ENCODE measurements around the gene PLOD3. TPM values are rescaled to one million over a fixed set of nuclear protein-coding genes. Genes with fewer than 3 reads are reported as not detected.

The PLOD3 gene, protein sequence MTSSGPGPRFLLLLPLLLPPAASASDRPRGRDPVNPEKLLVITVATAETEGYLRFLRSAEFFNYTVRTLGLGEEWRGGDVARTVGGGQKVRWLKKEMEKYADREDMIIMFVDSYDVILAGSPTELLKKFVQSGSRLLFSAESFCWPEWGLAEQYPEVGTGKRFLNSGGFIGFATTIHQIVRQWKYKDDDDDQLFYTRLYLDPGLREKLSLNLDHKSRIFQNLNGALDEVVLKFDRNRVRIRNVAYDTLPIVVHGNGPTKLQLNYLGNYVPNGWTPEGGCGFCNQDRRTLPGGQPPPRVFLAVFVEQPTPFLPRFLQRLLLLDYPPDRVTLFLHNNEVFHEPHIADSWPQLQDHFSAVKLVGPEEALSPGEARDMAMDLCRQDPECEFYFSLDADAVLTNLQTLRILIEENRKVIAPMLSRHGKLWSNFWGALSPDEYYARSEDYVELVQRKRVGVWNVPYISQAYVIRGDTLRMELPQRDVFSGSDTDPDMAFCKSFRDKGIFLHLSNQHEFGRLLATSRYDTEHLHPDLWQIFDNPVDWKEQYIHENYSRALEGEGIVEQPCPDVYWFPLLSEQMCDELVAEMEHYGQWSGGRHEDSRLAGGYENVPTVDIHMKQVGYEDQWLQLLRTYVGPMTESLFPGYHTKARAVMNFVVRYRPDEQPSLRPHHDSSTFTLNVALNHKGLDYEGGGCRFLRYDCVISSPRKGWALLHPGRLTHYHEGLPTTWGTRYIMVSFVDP
- total RNA-seq (2022; extraction: Qiagen RNA extraction), result 68.9 to 89.2 TPM (median 82.6 TPM) in 5 replicates

DNA sequence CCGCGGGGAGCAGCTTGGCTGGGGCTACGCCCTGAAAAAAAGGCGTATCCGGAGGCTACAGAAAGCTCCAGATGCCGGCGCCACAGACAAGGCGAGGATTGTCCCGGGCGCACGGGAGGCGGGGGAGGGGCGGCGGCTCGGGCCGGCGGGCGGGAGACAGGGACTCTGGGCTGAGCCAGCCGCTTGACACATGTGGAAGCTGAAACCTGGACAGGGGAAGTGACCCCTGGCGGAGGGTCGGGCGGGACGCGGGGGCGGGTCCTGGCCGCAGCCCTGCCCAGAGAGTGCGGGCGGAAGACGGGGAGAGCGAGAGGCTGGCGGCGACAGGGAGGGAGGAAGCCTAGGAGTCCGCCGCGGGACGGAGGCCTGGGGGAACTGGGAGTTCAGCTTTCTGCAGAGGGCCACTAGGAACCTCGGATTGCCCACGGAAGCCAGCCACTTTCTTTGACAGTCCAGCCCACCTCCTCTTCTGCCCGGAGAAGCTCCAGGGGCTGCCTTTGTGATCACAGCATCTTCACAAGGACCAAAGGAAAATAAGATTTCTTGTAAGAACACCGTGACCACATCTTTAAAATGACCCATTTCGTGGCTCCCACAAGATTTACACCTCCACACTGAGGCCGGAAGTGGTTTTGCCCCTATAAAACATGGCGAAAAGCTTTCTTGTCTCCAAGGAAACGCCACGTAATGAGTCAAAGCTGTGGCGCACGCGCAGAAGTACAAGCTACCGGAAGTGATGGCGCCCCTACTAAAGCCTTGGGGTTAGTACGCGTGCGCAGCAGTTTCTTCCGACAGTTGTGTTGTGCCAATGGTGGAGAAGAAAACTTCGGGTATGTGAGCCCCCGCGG is at the start of gene PLOD3, which contains the start of gene ZNHIT1:
PLOD3 (minus strand) TSS at position 194 of the 848 bp plus-strand sequence. CDS start 307 bp downstream, outside the sequence.
ZNHIT1 (plus strand) TSS at position 778 of the 848 bp plus-strand sequence; CDS start at position 809, 31 bp downstream.

DNA sequence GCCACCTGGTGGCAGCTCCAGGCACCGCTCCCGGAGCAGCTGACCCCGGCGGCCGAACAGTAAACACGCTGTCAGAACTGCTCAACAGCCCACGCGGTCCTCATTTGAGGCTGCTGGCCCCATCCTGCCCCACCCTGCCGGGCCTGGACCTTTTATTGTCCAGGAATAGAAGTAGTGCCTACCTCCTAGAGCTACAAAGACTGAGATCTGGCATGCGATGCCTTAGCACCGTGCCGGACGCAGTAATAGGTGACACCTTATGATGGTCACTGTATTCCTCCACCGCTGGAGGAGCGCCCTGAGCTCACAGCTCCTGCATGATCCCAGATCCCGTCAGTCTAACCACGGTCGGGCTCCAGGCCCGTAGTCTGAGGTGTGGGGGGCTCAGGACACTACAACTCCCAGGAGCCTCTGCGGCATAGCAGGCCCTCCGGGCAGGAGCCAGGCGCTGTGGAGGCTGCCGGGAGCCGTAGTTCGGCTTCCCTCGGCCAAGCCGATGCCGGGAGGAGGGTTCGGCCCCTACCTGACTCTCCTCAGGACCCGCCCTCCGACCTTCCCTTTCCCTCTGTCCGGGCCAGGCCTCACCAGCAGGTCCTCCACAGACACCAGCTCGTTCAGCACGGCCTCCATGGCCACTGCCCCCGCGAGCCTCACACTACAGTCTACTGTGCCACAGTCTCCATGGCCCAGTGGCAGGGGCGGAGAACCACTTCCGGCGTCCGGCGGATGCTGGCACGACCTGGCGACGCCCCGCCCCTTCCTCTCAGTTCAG is 27.2 kb upstream of the PLOD3 start, which contains the start of gene FIS1:
FIS1 (minus strand) TSS at position 707 of the 772 bp plus-strand sequence; CDS start at position 630, 77 bp downstream.

DNA sequence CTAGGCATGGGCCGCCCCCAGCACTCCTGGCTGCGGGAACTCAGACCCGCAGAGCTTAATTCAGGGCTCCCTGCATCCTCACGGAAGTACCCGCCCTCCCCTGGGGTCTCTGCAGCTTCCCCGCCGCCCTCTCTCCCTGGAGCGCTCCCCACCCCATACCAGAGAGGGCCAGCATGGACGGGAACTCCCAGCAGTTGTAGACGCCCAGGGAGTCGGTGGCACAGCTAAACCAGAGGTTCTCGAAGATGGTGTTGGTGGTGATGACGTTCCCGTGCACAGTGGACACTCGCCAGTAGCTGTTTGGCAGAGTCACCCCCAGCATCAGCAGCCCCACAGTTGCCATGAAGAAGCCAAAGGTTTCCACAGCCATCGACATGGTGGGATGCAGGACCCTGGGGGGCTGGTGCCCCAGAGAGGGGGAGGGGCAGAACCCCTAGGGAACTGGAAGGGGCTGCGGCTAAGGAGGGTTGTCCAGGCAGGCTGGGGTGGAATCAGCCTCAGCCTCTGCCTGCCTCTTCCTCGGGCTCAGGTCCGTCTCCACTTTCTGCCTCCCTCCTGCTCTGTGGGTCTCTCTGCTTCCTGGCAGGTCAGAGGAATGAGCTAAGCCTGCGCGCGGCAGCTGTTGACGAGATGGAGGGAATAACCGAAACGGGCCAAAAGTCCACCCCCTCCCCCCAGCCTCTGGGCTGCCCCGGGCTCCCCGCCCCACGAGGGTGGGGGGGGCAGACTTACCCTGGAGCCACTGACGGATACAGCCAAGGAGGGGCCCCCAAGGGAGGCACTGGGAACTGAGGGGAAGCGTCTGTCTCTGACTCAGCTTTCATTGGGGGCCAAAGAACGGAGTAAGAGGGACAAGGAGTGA is 20.1 kb upstream of the PLOD3 start, which contains the start of gene CLDN15:
CLDN15 (minus strand) TSS at position 597 of the 862 bp plus-strand sequence; CDS start at position 376, 221 bp downstream.

DNA sequence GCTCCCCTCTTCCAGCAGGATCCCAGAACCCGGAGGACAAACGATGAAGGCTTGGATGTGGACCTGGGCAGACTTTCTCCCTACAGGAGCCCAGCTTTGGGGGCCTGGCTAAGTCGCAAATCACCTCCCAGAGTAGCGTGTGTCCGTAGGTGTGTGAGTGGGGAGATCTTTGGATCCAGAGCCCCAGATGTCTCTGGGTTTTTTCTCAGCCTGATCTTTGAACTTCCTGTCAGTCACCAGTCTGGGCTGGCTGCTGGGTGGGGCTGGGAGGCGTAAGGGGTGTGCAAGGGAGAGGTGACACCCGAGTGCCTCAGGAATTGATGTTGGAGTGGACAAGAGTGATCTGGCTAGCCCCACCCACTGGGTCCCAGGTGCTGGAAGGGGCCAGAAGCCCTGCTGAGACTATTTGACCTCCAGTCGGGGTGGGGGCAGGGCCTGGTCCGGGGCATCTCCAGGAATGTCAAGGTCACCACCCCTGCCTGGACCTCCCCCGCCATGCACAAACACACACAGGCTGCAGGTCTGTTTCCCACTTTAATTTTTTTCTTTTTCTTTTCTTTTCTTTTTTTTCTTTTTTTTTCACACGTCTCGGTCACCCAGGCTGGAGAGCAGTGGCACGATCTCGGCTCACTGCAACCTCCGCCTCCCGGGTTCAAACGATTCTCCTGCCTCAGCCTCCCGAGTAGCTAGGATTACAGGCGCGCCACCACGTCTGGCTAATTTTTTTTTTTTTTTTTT is 16.4 kb downstream of the PLOD3 start, which contains the start of gene MOGAT3:
MOGAT3 (minus strand) TSS at position 175 of the 738 bp plus-strand sequence. CDS start 182 bp downstream, outside the sequence.

DNA sequence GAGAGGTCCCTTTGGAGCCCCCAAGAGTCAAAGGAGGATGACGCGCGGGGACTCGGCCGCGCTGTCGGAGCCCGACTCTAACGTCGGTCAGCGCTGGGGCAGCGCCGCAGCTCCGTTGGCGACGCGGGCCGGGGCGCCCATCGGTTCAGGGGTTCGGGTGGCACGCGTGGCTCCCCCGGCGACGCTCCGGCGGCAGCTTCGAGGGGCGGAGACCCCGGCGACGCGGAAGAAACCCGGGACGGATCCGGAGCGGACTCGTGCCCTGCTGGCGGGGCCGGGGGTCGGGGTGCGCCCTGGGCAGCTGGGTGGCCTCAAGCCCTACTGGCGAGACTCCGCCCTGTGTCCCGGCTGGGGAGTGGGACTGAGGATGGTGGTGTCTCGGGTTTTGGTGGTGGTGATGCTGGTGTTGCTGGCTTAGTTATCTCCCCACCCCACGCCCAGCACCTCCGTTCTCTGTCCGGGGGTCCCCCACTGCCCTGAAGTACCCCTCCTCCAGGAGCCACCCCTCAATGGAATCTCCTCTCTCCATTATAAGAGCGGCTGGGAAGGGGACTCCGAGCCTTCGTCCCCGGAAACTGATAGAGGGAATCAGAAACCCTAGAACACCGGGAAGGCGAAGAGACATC is 37.1 kb downstream of the PLOD3 start, which contains the start of gene NAT16:
NAT16 (minus strand) TSS at position 164 of the 626 bp plus-strand sequence. CDS start 5,486 bp downstream, outside the sequence.

DNA sequence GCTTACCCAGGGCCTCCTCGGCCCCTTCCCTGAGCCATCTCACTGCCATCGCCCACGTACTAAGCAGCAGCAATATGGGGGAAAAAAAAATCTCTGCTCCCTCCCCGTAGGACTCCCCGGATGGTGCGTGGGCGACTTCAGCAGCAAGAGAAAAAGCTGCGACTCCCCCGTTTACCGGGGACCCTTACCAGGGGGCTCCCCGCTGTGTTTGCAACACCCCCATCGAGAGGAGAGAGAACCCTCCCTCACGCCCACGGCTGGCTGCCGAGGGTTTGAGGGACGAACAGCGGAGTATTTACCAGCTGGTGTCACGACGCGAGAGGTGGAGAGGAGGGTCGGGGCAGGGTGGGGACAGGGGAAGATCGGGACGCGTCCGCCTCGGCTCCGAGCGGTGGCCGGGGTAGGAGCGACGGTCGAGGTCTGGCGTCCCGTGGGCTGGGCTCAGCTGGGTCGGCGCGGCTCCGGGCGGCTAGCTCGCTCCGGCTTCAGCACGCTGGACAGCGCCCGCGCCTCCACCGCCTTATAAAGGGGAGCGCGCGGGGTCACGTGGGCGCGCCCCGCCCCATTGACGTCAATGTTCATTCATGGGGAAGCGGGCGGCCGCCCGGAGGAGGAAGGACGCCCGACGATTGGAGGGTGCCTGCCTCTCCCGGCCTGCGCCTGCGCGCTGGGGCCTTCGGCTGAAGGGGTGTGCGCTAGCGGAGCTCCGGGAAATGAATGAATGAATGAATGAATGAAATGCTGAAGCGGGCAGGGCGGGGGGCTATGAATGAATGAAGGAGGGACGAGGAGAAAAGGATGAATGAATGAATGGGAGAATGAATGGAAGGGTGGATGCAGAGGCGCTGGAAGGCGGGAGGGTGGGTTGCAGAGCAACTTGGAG is 52.1 kb downstream of the PLOD3 start, which contains the start of gene VGF:
VGF (minus strand) TSS at position 495 of the 883 bp plus-strand sequence. CDS start 726 bp downstream, outside the sequence.

Other genes starting within 250 kb of the PLOD3 start
- gene MUC12, start 248.0 kb downstream of the PLOD3 start, total RNA-seq (2022; extraction: Qiagen RNA extraction), result 12.5 to 23.4 TPM (median 19.2 TPM) in 5 replicates
- 0.02 to 0.11 TPM (median 0.02 TPM) in 5 replicates for gene MUC17, start 197.5 kb downstream of the PLOD3 start, total RNA-seq (2022; extraction: Qiagen RNA extraction)
- 12.4 to 15.5 TPM (median 13.1 TPM) in 5 replicates for gene TRIM56, start 132.1 kb downstream of the PLOD3 start, total RNA-seq (2022; extraction: Qiagen RNA extraction)
- gene SERPINE1, start 90.5 kb downstream of the PLOD3 start, total RNA-seq (2022; extraction: Qiagen RNA extraction), result 1,708 to 2,057 TPM (median 1,848 TPM) in 5 replicates
- gene AP1S1, start 63.1 kb downstream of the PLOD3 start, total RNA-seq (2022; extraction: Qiagen RNA extraction), result 146 to 161 TPM (median 152 TPM) in 5 replicates
- gene VGF, start 52.0 kb downstream of the PLOD3 start, total RNA-seq (2022; extraction: Qiagen RNA extraction), result 11.1 to 31.9 TPM (median 20.1 TPM) in 5 replicates
- gene NAT16, start 37.3 kb downstream of the PLOD3 start, total RNA-seq (2022; extraction: Qiagen RNA extraction), result 0.13 to 0.19 TPM (median 0.15 TPM) in 5 replicates
- gene MOGAT3, start 16.5 kb downstream of the PLOD3 start, total RNA-seq (2022; extraction: Qiagen RNA extraction), result not detected in 5 replicates
- gene ZNHIT1, start 584 bp upstream of the PLOD3 start, total RNA-seq (2022; extraction: Qiagen RNA extraction), result 69.7 to 103 TPM (median 87.4 TPM) in 5 replicates
- 7.0 to 12.8 TPM (median 10.9 TPM) in 5 replicates for gene CLDN15, start 20.2 kb upstream of the PLOD3 start, total RNA-seq (2022; extraction: Qiagen RNA extraction)
- gene FIS1, start 27.5 kb upstream of the PLOD3 start, total RNA-seq (2022; extraction: Qiagen RNA extraction), result 129 to 149 TPM (median 142 TPM) in 5 replicates
- 48.2 to 53.5 TPM (median 52.8 TPM) in 5 replicates for gene IFT22, start 104.2 kb upstream of the PLOD3 start, total RNA-seq (2022; extraction: Qiagen RNA extraction)
- 0.44 to 0.74 TPM (median 0.52 TPM) in 5 replicates for gene COL26A1, start 145.3 kb upstream of the PLOD3 start, total RNA-seq (2022; extraction: Qiagen RNA extraction)